ENCODE measurements around the gene FGR.

The FGR gene

DNA sequence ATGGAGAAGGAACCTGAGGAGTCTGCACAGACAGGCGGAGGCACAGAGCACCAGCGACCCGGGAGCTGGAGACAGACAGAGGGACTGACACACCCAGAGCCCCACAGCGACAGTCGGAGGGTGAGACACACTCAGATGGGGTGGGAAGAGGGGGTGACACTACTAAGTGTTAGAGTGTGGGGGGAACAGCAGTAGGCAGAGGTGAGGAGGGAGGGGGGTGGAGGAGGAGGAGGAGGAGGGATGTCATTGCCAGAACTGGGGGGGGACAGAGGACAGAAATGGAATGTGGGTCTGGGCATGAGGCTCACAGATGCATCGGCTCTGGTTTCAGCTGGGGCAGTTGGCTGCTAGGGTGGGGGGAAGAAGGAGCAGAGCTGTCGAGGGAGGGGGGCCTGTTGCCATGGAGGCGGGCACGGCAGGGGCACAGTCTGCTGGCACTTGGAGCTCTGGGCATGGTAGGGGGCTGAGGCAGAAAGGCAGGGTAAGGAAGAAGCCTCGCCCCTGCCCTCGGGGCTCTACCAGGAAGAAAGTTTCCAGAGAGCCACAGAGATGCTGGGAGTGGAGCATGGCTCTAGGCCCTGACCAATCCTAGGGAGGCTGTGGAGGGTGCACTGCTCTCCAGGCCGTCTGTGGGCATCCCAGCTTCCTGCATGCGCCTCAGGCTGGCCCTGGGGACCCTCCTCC lies 68.4 kb downstream of the FGR start:
- DNase-seq: no peak

GRCh38 chr1:27564710-27565649 lies 70.0 kb downstream of the FGR start:
- no peak for DNase-seq

DNA sequence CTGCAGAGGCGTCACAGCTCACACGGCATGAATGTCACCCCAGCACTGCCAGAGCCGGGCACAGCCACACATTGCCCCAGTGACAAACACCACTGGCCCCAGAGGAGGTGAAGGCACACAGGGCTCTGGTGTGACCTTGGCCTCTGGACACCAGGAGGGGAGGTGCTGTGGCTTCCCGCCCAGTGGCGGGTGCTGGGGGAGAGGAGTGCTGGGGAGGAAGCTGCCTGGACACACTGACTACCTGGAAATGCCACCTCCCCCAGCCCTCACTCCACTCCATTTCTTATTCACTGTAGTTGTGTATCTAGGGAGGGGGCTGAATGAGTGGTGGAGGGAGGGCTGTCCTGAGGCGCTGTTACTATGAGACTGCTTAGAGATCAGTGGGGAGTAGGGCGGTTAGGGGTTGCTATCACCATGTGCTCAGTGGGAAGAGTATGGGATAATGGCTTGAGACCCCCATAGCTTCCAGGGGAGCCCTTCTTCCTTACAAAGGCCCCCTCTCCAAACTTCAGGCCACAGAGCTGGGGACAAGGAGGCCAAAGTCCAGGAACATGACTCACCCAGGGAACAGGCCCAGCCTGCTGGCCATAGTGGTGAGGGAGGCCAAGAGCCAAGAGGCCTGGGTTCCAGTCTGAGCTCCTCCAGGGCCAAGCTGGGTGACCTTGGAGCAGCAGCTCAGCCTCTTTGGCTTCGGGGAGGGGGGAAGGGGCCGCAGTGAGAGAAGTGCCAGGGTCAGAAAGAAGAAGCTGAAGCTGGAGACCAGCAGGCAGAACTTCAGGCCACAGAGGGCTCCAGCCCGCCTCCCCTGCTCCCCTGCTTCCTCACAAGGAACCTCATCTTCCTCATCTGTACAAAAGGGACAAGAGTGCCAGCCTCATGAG lies 71.2 kb downstream of the FGR start:
- DNase-seq: no peak

GRCh38 chr1:27563341-27563590 lies 71.7 kb downstream of the FGR start:
- DNase-seq: no peak

DNA sequence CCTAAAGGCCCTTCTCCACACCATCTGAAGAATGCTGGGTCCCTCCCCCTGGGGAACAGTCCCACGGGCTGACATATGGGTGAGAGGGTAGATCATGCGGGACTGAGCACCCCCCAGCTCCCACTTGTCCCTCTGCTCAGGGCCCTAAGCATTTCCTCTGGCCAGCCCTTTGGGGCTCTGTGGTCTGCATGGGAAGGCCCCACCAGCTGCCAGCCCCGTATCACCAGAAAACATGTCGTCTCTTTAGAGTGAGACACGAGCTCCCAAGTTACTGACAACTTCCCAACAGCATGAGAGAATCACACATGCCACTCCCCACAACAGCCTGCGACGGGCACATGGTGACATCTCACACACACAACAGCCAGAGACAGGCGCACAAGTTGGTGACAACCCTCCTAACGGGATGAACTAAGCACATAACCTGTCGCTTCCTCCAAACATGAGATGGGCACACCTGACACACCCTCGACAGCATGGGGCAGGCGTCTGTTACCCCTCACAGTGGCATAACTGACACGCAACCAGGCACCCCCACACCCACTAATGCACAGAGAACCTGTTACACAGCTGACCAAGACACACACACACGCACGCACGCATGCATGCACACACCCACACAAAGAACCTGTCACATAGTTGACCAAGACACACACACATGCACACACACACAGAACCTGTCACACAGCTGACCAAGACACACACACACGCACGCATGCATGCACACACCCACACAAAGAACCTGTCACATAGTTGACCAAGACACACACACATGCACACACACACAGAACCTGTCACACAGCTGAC lies 72.2 kb downstream of the FGR start:
- no peak for DNase-seq

Data from activated CD8-positive, alpha-beta memory T cell treated with anti-CD3 and anti-CD28 coated beads, Interleukin-2, amount 50 U/mL, for 48 hours (primary cell).